NCI-H446 (cell line): ENCODE results near the gene FCER1A.
"Not testable (repeated sequence)": the region's sequence is repeated elsewhere in the genome, so short reads cannot be mapped to it uniquely, and the experiment has no call there.

Experiments used
- DNase-seq, 2 experiments: peaks; one replicate each; lab custom pipeline; 2025; lab: John Stamatoyannopoulos, UW

The FCER1A gene

GRCh38 chr1:159302095-159302494 is at the start of gene FCER1A:
Gene FCER1A (plus strand): TSS chr1:159302336. CDS start chr1:159302365, 29 bp downstream.
- no peak for DNase-seq

GRCh38 chr1:159261311-159261710 is 40.8 kb upstream of the FCER1A start:
- DNase-seq = no peak

GRCh38 chr1:159261721-159262494 is 40.2 kb upstream of the FCER1A start:
- DNase-seq = no peak

- no peak for DNase-seq
Measured at GRCh38 chr1:159266832-159267231, 35.3 kb upstream of the FCER1A start.

- DNase-seq = no peak
Measured at GRCh38 chr1:159274631-159275030, 27.5 kb upstream of the FCER1A start.

- no peak for DNase-seq
Measured at GRCh38 chr1:159275891-159276290, 26.2 kb upstream of the FCER1A start.

- DNase-seq = no peak
Measured at GRCh38 chr1:159279773-159280172, 22.4 kb upstream of the FCER1A start.

GRCh38 chr1:159282118-159282517 is 20.0 kb upstream of the FCER1A start:
- DNase-seq = no peak

GRCh38 chr1:159289060-159289459 is 13.1 kb upstream of the FCER1A start:
- no peak for DNase-seq

GRCh38 chr1:159291424-159291823 is 10.7 kb upstream of the FCER1A start:
- DNase-seq = no peak

GRCh38 chr1:159296706-159297375 is 5.3 kb upstream of the FCER1A start:
- no peak for DNase-seq

GRCh38 chr1:159300146-159300545 is 2.0 kb upstream of the FCER1A start:
- no peak for DNase-seq

- no peak for DNase-seq
Measured at GRCh38 chr1:159307346-159308020, 5.3 kb downstream of the FCER1A start.

- DNase-seq = no peak
Measured at GRCh38 chr1:159311679-159312078, 9.5 kb downstream of the FCER1A start.

GRCh38 chr1:159315381-159315780 is 13.2 kb downstream of the FCER1A start:
- no peak for DNase-seq

- no peak for DNase-seq
Measured at GRCh38 chr1:159318784-159319551, 16.8 kb downstream of the FCER1A start.

- DNase-seq = no peak
Measured at GRCh38 chr1:159334797-159335196, 32.7 kb downstream of the FCER1A start.

- no peak for DNase-seq
Measured at GRCh38 chr1:159338018-159338417, 35.9 kb downstream of the FCER1A start.

- no peak for DNase-seq
Measured at GRCh38 chr1:159339536-159339935, 37.4 kb downstream of the FCER1A start.

- no peak for DNase-seq
Measured at GRCh38 chr1:159341736-159342135, 39.6 kb downstream of the FCER1A start.

- DNase-seq = no peak
Measured at GRCh38 chr1:159342761-159343425, 40.8 kb downstream of the FCER1A start.

- DNase-seq = not testable (repeated sequence)
Measured at GRCh38 chr1:159349374-159349773, 47.2 kb downstream of the FCER1A start.
